ENCODE measurements around the gene ZNF324B.
"Not testable (repeated sequence)": the region's sequence is repeated elsewhere in the genome, so short reads cannot be mapped to it uniquely, and the experiment has no call there.

The ZNF324B gene

DNA sequence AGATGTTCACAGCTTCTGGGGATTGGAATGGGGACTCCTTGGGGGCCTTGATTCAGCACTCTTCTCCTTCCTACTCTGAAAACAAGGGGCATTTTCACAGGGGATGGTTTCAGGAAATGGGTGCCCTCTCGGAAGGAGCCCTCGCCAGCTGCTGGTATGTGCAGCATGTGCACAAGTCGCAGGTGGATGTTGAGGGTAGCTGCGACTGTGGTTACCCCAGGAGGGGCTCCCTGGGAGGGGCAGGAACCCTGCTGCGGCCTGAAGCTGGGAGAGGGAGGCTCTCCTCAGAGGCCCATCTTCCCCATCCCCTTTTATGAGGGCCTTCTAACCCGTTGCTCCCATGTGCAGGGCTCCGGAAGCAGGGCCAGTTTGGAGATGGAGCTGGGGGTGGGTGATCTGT is 30.9 kb downstream of the ZNF324B start:
- no peak for DNase-seq

DNA sequence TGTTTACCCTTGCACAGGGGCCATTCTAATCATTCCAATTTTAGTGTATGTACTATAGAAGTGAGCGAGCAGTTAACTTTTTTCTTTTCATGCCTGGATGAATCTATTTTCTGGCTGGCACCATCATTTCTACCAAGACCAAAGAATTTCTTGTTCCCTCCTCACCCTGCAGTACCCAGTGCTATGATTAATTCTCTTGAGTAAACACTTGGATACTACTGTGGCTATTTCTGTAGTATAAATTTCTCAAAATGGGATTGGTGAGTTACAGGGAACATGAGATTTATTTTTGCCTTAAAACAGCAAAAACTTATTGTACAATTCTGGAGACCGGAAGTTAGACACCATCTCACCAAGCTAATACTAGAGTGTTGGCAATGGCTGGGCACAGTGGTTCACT is 32.4 kb downstream of the ZNF324B start:
- no peak for DNase-seq

DNA sequence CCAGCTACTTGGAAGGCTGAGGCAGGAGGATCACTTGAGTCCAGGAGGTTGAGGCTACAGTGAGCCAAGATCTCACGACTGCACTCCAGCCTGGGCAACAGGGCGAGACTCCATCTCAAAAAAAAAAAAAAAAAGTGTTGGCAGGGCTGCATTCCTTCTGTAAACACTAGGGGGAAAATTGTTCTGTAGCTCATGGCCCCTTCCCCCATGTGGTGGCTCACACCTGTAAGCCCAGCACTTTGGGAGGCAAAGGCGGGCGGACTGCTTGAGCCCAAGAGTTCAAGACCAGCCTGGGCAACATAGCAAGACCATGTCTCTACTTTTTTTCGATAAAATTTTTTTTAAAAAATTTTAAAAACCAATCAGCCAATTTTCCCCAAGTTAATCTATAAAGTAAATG is 32.9 kb downstream of the ZNF324B start:
- DNase-seq, result not testable (repeated sequence)

DNA sequence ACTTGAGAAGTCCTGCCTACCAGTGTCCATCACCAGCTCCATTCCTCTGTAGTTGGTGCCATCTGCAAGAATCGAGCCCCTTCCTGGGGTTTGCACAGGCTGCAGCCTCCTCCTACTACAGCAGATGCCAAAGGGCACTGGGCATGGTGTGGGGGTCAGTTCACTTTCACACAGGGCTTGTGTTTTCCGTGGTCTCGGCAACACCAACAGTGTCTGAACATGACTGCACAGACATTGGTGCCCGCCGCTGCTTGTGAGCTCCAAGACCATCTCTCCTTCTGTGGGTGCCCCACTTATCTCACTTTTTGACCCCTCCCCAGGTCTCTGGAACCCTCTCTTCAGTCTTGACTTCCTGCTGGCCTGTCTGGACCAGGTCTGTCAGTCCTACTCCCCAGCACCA is 40.0 kb downstream of the ZNF324B start:
- no peak for DNase-seq

DNA sequence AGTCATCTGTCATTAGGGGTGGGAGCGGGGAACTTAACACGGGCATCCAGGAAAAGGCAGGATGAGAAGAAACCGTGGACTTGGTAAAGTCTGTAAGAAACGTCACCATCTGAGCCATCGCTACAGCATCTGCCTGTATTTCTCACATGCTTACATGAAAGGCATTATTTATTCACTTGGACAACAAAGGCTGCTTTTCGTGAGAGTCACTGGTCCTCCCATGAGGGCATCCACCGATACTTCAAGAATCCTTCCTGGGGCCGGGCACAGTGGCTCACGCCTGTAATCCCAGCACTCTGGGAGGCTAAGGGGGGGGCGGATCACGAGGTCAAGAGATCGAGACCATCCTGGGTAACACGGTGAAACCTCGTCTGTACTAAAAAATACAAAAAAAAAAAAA is 40.8 kb downstream of the ZNF324B start:
- DNase-seq, result no peak

DNA sequence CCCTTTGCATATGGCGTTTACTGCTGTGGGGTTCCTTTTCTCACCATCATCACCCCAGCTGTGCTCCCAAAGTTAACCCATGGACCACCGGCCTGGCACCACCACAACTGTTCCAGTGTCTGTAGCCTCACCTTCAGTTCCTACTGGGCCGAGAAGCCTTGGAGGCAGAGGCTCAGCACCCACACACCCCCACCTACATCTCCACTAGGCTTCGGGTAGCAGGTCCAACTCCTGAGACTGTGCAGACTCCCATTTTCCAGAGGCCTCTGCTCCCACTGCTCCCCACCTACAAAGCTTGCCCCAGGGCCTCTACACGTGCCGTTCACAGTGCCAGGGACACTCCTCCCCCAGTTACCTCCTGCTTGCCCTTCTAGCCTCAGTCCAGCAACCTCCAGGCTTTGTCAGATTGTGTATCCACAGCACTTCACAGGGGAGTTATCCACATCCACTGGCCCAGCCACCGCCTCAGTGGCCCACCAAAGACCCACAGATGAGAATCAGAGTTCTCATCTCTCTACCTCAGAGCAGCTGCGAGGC is 46.3 kb downstream of the ZNF324B start:
- no peak for DNase-seq

DNA sequence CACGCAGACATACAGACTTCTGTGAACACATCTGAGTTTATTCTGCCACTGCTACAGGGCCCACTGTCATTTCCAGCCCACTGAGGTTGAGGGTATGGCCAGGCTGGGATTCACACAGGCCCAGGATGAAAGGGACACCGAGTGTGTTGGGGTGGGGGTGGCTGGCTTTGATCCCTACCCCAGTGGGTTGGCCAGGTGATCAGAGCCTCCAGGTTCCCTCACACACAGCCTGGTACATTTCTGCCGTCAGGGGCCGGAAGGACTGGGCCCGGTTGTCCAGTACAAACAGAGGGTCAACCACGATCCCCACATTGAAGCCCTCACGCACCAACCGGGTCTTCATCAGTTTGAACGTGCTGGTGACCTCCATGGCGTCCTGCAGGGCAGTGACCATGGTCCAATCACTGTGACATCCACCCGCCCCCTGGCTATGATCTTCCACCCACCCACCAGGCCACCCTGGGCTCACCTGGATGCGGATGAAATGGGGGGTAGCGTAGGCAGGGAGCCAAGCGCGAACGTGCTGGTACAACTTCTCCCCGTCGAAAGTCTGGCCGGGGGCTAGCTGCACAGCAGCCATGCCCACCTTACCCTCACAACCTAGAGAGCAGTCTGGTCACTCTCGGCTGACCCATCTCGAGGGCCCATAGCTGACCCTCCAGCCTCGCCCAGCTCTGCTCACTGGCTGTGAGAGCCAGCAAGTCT is 47.0 kb downstream of the ZNF324B start:
- no peak for DNase-seq

DNA sequence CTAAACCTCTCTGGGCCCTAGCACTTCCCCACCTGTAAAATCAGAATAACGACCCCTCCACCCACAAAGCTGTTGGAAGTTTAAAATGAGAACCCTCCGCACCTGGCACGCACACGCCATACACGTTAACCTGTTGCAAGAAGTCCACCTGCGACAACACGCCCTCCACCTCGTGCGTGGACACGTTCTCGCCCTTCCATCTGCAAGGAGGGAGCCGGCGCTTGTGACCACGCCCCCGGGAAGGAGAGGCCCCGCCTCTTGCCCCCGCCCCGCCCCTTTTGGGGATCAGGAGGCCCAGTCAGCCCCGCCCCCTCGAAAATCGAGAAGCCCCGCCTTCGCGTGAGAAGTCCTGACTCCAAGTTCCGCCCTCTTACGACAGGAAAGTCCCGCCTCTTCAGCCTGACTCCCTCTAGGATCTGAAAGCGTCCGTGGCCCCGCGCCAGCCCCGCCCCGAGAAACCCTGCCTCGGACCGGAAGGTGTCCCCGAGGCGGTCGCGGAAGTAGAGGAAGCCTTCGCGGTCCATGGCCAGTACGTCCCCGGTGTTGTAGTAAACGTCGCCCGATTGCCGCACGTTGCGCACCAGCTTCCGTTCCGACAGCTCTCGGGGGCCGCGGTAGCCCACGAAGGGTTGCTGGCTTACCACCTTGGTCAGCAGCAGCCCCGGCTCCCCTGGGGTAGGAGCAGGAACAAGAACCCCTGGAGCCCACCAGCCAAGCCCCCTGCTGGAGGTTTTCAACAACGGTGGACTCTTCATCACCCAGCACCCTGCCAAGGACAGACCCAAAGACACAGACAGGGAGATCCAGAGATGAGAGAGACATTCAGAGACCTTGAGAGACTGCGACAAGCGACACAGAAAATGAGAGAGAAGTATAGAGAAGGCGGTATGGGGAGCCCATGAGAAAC is 47.9 kb downstream of the ZNF324B start:
- peak; percentile 98 to 99 for DNase-seq

DNA sequence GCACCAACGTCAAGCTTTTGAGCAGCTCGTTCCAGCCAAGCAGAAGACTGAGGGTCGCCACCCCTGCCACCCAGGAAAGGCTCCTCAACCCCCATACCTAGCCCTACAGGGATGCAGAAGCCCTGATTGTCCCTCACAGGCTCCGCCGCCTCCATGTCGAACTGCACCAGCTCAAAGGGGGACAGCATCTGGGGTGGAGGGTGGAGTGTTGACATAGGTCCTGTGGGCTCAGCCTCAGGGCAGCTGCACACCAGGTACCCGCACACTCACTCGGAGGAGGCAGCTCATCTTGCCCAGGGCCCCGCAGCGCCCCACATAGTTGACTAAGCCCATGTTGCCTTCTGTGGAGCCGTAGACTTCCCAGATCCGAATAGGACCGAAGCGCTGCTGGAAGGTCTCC is 48.8 kb downstream of the ZNF324B start:
- no peak for DNase-seq

Measured in NCI-H526 (cell line).